ENCODE results near the gene CXCL16. TPM values are rescaled to one million over a fixed set of nuclear protein-coding genes. Genes with fewer than 3 reads are reported as not detected.

Gene CXCL16
- total and polyA plus RNA-seq, 2 of the 13 experiments (the other 11 are each of a cell fraction or from before 2014, with no cell fraction given): 9.4 to 101 TPM

DNA sequence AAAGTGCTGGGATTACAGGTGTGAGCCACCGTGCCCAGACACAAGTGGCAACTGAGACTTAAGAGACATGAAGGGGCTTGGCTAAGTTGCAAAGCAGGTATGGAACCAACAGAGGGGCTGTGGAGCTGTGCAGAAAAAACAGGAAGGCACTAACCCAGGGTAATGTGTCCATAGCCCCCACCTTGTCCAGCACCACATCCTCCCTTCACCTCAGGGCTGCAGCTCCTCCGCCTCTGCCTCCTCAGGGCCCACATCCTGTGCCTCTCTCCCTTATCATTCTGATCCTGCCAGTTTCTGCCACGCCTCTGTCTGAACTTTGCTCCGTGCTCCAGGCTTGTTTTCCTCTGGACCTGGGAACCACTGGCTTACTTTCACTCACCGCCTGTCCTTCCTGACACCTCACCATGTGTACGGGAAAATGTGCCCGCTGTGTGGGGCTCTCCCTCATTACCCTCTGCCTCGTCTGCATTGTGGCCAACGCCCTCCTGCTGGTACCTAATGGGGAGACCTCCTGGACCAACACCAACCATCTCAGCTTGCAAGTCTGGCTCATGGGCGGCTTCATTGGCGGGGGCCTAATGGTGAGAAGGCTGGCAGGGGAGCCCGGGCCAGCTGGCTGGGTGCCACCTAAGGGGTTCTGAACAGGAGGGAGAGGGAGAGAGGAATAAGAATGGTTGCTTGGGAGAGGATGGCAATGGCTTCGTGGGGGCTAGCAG, 31.9 kb upstream of the CXCL16 start, which contains the start of gene TM4SF5 (continued):
- TF ChIP-seq, protein P1, sequence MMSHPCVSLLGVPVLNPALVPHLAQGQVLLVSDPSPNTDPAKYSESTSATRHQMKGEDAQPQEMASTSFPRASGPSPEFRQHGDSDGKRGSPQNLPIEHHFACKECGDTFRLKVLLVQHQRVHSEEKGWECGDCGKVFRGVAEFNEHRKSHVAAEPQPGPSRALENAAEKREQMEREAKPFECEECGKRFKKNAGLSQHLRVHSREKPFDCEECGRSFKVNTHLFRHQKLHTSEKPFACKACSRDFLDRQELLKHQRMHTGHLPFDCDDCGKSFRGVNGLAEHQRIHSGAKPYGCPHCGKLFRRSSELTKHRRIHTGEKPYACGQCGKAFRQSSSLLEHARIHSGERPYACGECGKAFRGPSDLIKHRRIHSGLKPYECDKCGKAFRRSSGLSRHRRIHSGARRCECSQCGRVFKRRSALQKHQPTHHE (CRISPR knock-in tag; IDR thresholded peaks at IDR 0.05; ENCODE audit: borderline replicate concordance): peak; percentile 84; the same call in 1 of the 2 replicates
- TF ChIP-seq ZNF614 (CRISPR knock-in tag; IDR thresholded peaks at IDR 0.05; ENCODE audit: borderline replicate concordance) (peak; percentile 61; the same call in 1 of the 2 replicates), SMAD3 (CRISPR knock-in tag; IDR thresholded peaks at IDR 0.05) (peak; percentile 92), KMT2A (CRISPR knock-in tag; IDR thresholded peaks at IDR 0.05) (peak; percentile 52; the same call in 1 of the 2 replicates), KLF11 (CRISPR knock-in tag; IDR thresholded peaks at IDR 0.05) (peak; percentile 88; the same call in 1 of the 2 replicates), ZNF30 (CRISPR knock-in tag; IDR thresholded peaks at IDR 0.05) (no peak), SYNCRIP (IDR thresholded peaks at IDR 0.05; ENCODE audit: insufficient read depth, low read depth, low read length) (no peak), SKI (IDR thresholded peaks at IDR 0.05; ENCODE audit: partially characterized antibody) (no peak), HIVEP1 (CRISPR knock-in tag; IDR thresholded peaks at IDR 0.05) (no peak; the same call in 1 of the 2 replicates), ZZZ3 (CRISPR knock-in tag; IDR thresholded peaks at IDR 0.05; ENCODE audit: borderline replicate concordance) (no peak), ERF (CRISPR knock-in tag; IDR thresholded peaks at IDR 0.05) (peak; percentile 92), ZNF234 (CRISPR knock-in tag; conservative IDR thresholded peaks at IDR 0.05) (0 out of 2 replicates have a peak, but pooled peaks have one; percentile 36), ZNF326 (CRISPR knock-in tag; IDR thresholded peaks at IDR 0.05; ENCODE audit: borderline replicate concordance) (no peak), MED1 (CRISPR knock-in tag; IDR thresholded peaks at IDR 0.05) (peak; percentile 97), PHF8 (CRISPR knock-in tag; IDR thresholded peaks at IDR 0.05) (peak; percentile 65), ZNF777 (CRISPR knock-in tag; IDR thresholded peaks at IDR 0.05) (no peak; the same call in 1 of the 2 replicates), ARNTL (CRISPR knock-in tag; IDR thresholded peaks at IDR 0.05) (peak; percentile 78; the same call in 1 of the 2 replicates), ZNF766 (CRISPR knock-in tag; IDR thresholded peaks at IDR 0.05; ENCODE audit: borderline replicate concordance) (peak; percentile 86), ZNF546 (CRISPR knock-in tag; conservative IDR thresholded peaks at IDR 0.05) (0 out of 2 replicates have a peak, but pooled peaks have one; percentile 74)
- TF ChIP-seq, protein P2, sequence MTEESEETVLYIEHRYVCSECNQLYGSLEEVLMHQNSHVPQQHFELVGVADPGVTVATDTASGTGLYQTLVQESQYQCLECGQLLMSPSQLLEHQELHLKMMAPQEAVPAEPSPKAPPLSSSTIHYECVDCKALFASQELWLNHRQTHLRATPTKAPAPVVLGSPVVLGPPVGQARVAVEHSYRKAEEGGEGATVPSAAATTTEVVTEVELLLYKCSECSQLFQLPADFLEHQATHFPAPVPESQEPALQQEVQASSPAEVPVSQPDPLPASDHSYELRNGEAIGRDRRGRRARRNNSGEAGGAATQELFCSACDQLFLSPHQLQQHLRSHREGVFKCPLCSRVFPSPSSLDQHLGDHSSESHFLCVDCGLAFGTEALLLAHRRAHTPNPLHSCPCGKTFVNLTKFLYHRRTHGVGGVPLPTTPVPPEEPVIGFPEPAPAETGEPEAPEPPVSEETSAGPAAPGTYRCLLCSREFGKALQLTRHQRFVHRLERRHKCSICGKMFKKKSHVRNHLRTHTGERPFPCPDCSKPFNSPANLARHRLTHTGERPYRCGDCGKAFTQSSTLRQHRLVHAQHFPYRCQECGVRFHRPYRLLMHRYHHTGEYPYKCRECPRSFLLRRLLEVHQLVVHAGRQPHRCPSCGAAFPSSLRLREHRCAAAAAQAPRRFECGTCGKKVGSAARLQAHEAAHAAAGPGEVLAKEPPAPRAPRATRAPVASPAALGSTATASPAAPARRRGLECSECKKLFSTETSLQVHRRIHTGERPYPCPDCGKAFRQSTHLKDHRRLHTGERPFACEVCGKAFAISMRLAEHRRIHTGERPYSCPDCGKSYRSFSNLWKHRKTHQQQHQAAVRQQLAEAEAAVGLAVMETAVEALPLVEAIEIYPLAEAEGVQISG (CRISPR knock-in tag; IDR thresholded peaks at IDR 0.05): peak; percentile 79
- TF ChIP-seq, protein P3, sequence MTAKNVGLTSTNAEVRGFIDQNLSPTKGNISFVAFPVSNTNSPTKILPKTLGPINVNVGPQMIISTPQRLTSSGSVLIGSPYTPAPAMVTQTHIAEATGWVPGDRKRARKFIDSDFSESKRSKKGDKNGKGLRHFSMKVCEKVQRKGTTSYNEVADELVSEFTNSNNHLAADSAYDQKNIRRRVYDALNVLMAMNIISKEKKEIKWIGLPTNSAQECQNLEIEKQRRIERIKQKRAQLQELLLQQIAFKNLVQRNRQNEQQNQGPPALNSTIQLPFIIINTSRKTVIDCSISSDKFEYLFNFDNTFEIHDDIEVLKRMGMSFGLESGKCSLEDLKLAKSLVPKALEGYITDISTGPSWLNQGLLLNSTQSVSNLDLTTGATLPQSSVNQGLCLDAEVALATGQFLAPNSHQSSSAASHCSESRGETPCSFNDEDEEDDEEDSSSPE (CRISPR knock-in tag; IDR thresholded peaks at IDR 0.05): peak; percentile 72; the same call in 1 of the 2 replicates
- TF ChIP-seq, protein P4, sequence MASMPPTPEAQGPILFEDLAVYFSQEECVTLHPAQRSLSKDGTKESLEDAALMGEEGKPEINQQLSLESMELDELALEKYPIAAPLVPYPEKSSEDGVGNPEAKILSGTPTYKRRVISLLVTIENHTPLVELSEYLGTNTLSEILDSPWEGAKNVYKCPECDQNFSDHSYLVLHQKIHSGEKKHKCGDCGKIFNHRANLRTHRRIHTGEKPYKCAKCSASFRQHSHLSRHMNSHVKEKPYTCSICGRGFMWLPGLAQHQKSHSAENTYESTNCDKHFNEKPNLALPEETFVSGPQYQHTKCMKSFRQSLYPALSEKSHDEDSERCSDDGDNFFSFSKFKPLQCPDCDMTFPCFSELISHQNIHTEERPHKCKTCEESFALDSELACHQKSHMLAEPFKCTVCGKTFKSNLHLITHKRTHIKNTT (CRISPR knock-in tag; IDR thresholded peaks at IDR 0.05): no peak
- TF ChIP-seq, protein P5, sequence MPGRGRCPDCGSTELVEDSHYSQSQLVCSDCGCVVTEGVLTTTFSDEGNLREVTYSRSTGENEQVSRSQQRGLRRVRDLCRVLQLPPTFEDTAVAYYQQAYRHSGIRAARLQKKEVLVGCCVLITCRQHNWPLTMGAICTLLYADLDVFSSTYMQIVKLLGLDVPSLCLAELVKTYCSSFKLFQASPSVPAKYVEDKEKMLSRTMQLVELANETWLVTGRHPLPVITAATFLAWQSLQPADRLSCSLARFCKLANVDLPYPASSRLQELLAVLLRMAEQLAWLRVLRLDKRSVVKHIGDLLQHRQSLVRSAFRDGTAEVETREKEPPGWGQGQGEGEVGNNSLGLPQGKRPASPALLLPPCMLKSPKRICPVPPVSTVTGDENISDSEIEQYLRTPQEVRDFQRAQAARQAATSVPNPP (CRISPR knock-in tag; IDR thresholded peaks at IDR 0.05): 0 out of 2 replicates have a peak, but pooled peaks have one; percentile 69

All from HepG2 (cell line).